PC-9 (cell line): ENCODE results near the gene ZNF665. TPM values are rescaled to one million over a fixed set of nuclear protein-coding genes. Genes with fewer than 3 reads are reported as not detected.

ENCODE experiments used
- BruUV-seq: library from RNA; stranded (reverse); fragments of 400-500 nt; replicated peaks from 2 replicates; lab custom pipeline; 2021; lab: Mats Ljungman, UMichigan
- CTCF ChIA-PET: fragments of 300-600 bp; sonication (Branson Sonifier 250); formaldehyde crosslinking; loops from one replicate; lab custom pipeline; 2022; ENCODE audit warnings: antibody characterized with exemption; lab: Charles Lee
- POLR2A ChIA-PET: fragments of 300-600 bp; sonication (Branson Sonifier 250); formaldehyde crosslinking; loops from one replicate; lab custom pipeline; 2022; ENCODE audit warnings: antibody characterized with exemption; ENCODE audit not compliant: unreplicated experiment; lab: Charles Lee
- DNase-seq, 2 experiments: peaks; one replicate each; pipeline versions ENCODE4 v3.0.0 to v3.0.0-alpha.2; 2015 to 2022; ENCODE audit warnings: mixed read lengths in 1 of 2
- H2AFZ ChIP-seq: fragments of 200-600 bp; sonication (generic); 2 replicates; pipeline ENCODE4 v1.8.1; 2017; ENCODE audit warnings: antibody characterized with exemption
- H3F3A ChIP-seq: fragments of 200-600 bp; sonication (generic); 2 replicates; pipeline ENCODE4 v1.8.1; 2017; ENCODE audit warnings: antibody characterized with exemption, mild to moderate bottlenecking, low read depth; ENCODE audit not compliant: insufficient read depth
- H3K27ac ChIP-seq: fragments of 200-600 bp; sonication (generic); 2 replicates; pipeline ENCODE4 v1.6.1; 2016; ENCODE audit warnings: mixed run types
- H3K27me3 ChIP-seq: fragments of 200-600 bp; sonication (generic); 2 replicates; pipeline ENCODE4 v1.6.1; 2016; ENCODE audit warnings: low read depth, mixed run types; ENCODE audit not compliant: insufficient read depth
- H3K36me3 ChIP-seq: fragments of 200-600 bp; sonication (generic); 2 replicates; pipeline ENCODE4 v1.6.1; 2016; ENCODE audit warnings: low read depth, mixed run types
- H3K4me1 ChIP-seq: fragments of 200-600 bp; sonication (generic); replicated peaks from 2 replicates; pipeline ENCODE4 v1.6.1; 2016; ENCODE audit warnings: mixed run types; ENCODE audit not compliant: insufficient read depth
- H3K4me2 ChIP-seq: fragments of 200-600 bp; sonication (generic); 2 replicates; pipeline ENCODE4 v1.6.1; 2017; ENCODE audit warnings: mixed run types
- H3K4me3 ChIP-seq: fragments of 200-600 bp; sonication (generic); 2 replicates; pipeline ENCODE4 v1.6.1; 2016; ENCODE audit warnings: mixed run types
- H3K79me2 ChIP-seq: fragments of 200-600 bp; sonication (generic); 2 replicates; pipeline ENCODE4 v1.6.1; 2017; ENCODE audit warnings: low read depth, mixed run types
- H3K9me2 ChIP-seq: fragments of 200-600 bp; sonication (generic); 2 replicates; pipeline ENCODE4 v1.8.1; 2017; ENCODE audit warnings: mild to moderate bottlenecking; ENCODE audit not compliant: insufficient read depth
- H3K9me3 ChIP-seq: fragments of 200-600 bp; sonication (generic); 2 replicates; pipeline ENCODE4 v1.8.1; 2016; ENCODE audit warnings: low read depth; ENCODE audit not compliant: insufficient read depth
- H4K20me1 ChIP-seq: fragments of 200-600 bp; sonication (generic); 2 replicates; pipeline ENCODE4 v1.8.1; 2017; ENCODE audit not compliant: insufficient read depth
- CTCF ChIP-seq: fragments of 200-600 bp; sonication (generic); conservative IDR thresholded peaks from 2 replicates; pipeline ENCODE4 v1.6.1; 2017; ENCODE audit warnings: mixed run types, antibody characterized with exemption, mild to moderate bottlenecking, moderate library complexity
- EZH2 ChIP-seq: fragments of 200-600 bp; sonication (generic); IDR thresholded peaks from 2 replicates; pipeline ENCODE4 v1.8.0; 2017; ENCODE audit warnings: antibody characterized with exemption, low read depth
- intact Hi-C: fragments of 100-400 bp; cut with micrococcal nuclease; formaldehyde crosslinking; loops from one replicate; pipeline ENCODE4 v1.10.0; 2022; ENCODE audit not compliant: unreplicated experiment
- total RNA-seq: library from RNA; stranded (reverse); gene quantifications from 2 replicates; pipeline ENCODE4 v1.2.3, GENCODE V29; 2021

Gene ZNF665
- total RNA-seq, 1 experiment from 2014 or later, result 11.2 TPM

DNA sequence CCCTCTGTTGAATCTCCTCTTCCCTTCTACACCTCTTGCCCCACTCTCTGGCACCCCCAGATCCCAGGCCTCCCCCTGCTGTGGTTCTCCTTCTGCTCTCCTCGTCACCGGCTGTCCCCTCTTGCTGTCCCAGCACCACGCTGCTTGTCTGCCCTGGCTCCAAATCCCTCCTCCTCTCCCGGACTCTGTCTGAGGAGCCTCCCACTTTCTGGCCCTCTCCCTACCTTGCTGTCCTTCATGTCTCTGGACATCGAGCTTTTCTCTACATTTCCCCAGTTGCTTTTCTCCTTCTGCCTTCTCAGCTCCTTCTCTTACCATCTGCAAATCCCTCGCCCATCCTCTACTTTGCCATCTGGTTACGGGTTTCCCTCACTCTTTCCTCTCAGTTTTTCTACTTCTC is 35.5 kb downstream of the ZNF665 start:
- peaks cover 3% of the 10 kb centered on the region; the same call in 1 of the 2 replicates for H3K4me1 ChIP-seq
- peak in 1 of 2 experiments; percentile 1 for DNase-seq
- H2AFZ ChIP-seq, result peak overlapping the region; percentile 100; the same call in 1 of the 2 replicates
- H3K9me2 ChIP-seq, result no peaks in the 10 kb centered on the region
- H3K9me3 ChIP-seq, result peaks cover 56% of the 10 kb centered on the region
- BruUV-seq, result no TSS peak
- no peak overlapping the region for H3K27ac ChIP-seq
- H3K36me3 ChIP-seq, result peaks cover 25% of the 10 kb centered on the region
- H3K4me2 ChIP-seq, result peak overlapping the region; percentile 90
- peak overlapping the region; percentile 93 for H3K4me3 ChIP-seq
- TF ChIP-seq CTCF (no peak), EZH2 (no peak)
- H3K27me3 ChIP-seq, result no peaks in the 10 kb centered on the region
- no peaks in the 10 kb centered on the region for H4K20me1 ChIP-seq
- CTCF ChIA-PET, result interaction anchor here (0.6 kb wide), 1 partner anchor 333 kb away, joined by 3 read pairs; no protein-coding TSS in a partner anchor
- intact Hi-C loops, result loop anchor here (10.0 kb wide), 1 partner anchor 163 kb away; no protein-coding TSS in a partner anchor
- H3F3A ChIP-seq, result no peaks in the 10 kb centered on the region
- H3K79me2 ChIP-seq, result peaks cover 13% of the 10 kb centered on the region
- POLR2A ChIA-PET, result no interaction called here

DNA sequence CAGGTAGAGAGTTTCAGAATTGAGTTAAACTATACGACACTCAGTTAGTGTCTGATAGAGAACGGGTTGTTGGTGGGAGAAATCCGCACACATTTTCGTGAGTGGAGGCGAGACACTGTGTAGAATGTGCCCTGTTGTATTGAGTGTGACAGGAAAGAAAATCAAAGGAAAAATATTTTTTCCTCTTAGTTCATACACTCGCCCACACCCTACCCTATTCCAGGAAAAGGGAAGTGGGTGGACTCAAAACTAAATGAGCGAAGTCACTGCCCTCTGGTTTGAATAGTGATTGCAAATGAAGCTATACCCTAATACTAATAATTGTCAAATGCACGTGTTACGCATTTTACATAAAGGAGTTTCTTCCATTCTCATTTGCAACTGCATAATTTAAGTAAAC is 36.3 kb downstream of the ZNF665 start:
- ChIA-PET CTCF (no interaction called here), POLR2A (no interaction called here)
- no peaks in the 10 kb centered on the region for H4K20me1 ChIP-seq
- no peak overlapping the region for H3K27ac ChIP-seq
- no TSS peak for BruUV-seq
- no peak overlapping the region for H2AFZ ChIP-seq
- no peaks in the 10 kb centered on the region for H3K9me2 ChIP-seq
- peaks cover 3% of the 10 kb centered on the region; the same call in 1 of the 2 replicates for H3K4me1 ChIP-seq
- no peak for TF ChIP-seq CTCF
- TF ChIP-seq EZH2, result no peak
- H3K79me2 ChIP-seq, result peaks cover 13% of the 10 kb centered on the region
- peaks cover 30% of the 10 kb centered on the region for H3K36me3 ChIP-seq
- intact Hi-C loops, result loop anchor here (10.0 kb wide), 1 partner anchor 162 kb away; no protein-coding TSS in a partner anchor
- no peak overlapping the region for H3K4me2 ChIP-seq
- no peak for DNase-seq
- H3F3A ChIP-seq, result no peaks in the 10 kb centered on the region
- H3K27me3 ChIP-seq, result no peaks in the 10 kb centered on the region
- H3K4me3 ChIP-seq, result no peak overlapping the region
- H3K9me3 ChIP-seq, result peaks cover 53% of the 10 kb centered on the region

GRCh38 chr19:53147645-53148044 is 45.5 kb downstream of the ZNF665 start:
- ChIA-PET POLR2A (interaction anchor here (0.6 kb wide), 1 partner anchor 790 kb away, joined by 3 read pairs; no protein-coding TSS in a partner anchor), CTCF (no interaction called here)
- H3K27me3 ChIP-seq, result no peaks in the 10 kb centered on the region
- no peak overlapping the region for H2AFZ ChIP-seq
- H3K36me3 ChIP-seq, result peaks cover 80% of the 10 kb centered on the region
- H3K79me2 ChIP-seq, result no peaks in the 10 kb centered on the region
- no TSS peak for BruUV-seq
- peaks cover 82% of the 10 kb centered on the region for H3K9me3 ChIP-seq
- no peak overlapping the region for H3K4me2 ChIP-seq
- no peak for DNase-seq
- H3K4me1 ChIP-seq, result no peaks in the 10 kb centered on the region
- 0 out of 2 replicates have a peak overlapping the region, but pooled peaks have one; percentile 14 for H3K4me3 ChIP-seq
- H3K27ac ChIP-seq, result no peak overlapping the region
- intact Hi-C loops, result no loop called here
- no peaks in the 10 kb centered on the region for H4K20me1 ChIP-seq
- TF ChIP-seq CTCF (no peak), EZH2 (no peak)
- H3F3A ChIP-seq, result no peaks in the 10 kb centered on the region
- H3K9me2 ChIP-seq, result no peaks in the 10 kb centered on the region
